SK-N-SH (cell line): Measurements from ENCODE around the gene DYNLT1.
"Not testable (repeated sequence)": the region's sequence is repeated elsewhere in the genome, so short reads cannot be mapped to it uniquely, and the experiment has no call there.

Experiments
- EZH2phosphoT487 ChIP-seq: fragments of 200-600 bp; sonication (generic); IDR thresholded peaks from 2 replicates; pipeline ENCODE4 v1.6.1; 2017; ENCODE audit warnings: low read depth, mixed run types, mild to moderate bottlenecking, antibody characterized with exemption, moderate library complexity, borderline replicate concordance
- TF ChIP-seq, protein P1 (sequence below): IDR thresholded peaks from 2 replicates; pipeline ENCODE4 v1.4.0; 2012; ENCODE audit warnings: low read depth, borderline replicate concordance
- TF ChIP-seq, protein P2 (sequence below): IDR thresholded peaks from 2 replicates; pipeline ENCODE4 v1.6.1; 2012; ENCODE audit warnings: mild to moderate bottlenecking, low read depth, low read length, moderate library complexity
- TF ChIP-seq, protein P3 (sequence below): fragments of 200-600 bp; sonication (generic); IDR thresholded peaks from 2 replicates; pipeline ENCODE4 v1.6.1; 2017; ENCODE audit warnings: antibody characterized with exemption, mild to moderate bottlenecking, moderate library complexity

DNA sequence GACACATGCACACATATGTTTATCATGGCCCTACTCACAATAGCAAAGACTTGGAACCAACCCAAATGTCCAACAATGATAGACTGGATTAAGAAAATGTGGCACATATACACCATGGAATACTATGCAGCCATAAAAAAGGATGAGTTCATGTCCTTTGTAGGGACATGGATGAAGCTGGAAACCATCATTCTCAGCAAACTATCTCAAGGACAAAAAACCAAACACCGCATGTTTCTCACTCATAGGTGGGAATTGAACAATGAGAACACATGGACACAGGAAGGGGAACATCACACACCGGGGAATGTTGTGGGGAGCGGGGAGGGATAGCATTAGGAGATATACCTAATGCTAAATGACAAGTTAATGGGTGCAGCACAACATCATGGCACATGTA lies 32.6 kb upstream of the DYNLT1 start:
- TF ChIP-seq, protein P1, sequence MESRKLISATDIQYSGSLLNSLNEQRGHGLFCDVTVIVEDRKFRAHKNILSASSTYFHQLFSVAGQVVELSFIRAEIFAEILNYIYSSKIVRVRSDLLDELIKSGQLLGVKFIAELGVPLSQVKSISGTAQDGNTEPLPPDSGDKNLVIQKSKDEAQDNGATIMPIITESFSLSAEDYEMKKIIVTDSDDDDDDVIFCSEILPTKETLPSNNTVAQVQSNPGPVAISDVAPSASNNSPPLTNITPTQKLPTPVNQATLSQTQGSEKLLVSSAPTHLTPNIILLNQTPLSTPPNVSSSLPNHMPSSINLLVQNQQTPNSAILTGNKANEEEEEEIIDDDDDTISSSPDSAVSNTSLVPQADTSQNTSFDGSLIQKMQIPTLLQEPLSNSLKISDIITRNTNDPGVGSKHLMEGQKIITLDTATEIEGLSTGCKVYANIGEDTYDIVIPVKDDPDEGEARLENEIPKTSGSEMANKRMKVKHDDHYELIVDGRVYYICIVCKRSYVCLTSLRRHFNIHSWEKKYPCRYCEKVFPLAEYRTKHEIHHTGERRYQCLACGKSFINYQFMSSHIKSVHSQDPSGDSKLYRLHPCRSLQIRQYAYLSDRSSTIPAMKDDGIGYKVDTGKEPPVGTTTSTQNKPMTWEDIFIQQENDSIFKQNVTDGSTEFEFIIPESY, result not testable (repeated sequence)
- not testable (repeated sequence) for TF ChIP-seq EZH2phosphoT487
- TF ChIP-seq, protein P2, sequence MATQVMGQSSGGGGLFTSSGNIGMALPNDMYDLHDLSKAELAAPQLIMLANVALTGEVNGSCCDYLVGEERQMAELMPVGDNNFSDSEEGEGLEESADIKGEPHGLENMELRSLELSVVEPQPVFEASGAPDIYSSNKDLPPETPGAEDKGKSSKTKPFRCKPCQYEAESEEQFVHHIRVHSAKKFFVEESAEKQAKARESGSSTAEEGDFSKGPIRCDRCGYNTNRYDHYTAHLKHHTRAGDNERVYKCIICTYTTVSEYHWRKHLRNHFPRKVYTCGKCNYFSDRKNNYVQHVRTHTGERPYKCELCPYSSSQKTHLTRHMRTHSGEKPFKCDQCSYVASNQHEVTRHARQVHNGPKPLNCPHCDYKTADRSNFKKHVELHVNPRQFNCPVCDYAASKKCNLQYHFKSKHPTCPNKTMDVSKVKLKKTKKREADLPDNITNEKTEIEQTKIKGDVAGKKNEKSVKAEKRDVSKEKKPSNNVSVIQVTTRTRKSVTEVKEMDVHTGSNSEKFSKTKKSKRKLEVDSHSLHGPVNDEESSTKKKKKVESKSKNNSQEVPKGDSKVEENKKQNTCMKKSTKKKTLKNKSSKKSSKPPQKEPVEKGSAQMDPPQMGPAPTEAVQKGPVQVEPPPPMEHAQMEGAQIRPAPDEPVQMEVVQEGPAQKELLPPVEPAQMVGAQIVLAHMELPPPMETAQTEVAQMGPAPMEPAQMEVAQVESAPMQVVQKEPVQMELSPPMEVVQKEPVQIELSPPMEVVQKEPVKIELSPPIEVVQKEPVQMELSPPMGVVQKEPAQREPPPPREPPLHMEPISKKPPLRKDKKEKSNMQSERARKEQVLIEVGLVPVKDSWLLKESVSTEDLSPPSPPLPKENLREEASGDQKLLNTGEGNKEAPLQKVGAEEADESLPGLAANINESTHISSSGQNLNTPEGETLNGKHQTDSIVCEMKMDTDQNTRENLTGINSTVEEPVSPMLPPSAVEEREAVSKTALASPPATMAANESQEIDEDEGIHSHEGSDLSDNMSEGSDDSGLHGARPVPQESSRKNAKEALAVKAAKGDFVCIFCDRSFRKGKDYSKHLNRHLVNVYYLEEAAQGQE, result not testable (repeated sequence)
- TF ChIP-seq, protein P3, sequence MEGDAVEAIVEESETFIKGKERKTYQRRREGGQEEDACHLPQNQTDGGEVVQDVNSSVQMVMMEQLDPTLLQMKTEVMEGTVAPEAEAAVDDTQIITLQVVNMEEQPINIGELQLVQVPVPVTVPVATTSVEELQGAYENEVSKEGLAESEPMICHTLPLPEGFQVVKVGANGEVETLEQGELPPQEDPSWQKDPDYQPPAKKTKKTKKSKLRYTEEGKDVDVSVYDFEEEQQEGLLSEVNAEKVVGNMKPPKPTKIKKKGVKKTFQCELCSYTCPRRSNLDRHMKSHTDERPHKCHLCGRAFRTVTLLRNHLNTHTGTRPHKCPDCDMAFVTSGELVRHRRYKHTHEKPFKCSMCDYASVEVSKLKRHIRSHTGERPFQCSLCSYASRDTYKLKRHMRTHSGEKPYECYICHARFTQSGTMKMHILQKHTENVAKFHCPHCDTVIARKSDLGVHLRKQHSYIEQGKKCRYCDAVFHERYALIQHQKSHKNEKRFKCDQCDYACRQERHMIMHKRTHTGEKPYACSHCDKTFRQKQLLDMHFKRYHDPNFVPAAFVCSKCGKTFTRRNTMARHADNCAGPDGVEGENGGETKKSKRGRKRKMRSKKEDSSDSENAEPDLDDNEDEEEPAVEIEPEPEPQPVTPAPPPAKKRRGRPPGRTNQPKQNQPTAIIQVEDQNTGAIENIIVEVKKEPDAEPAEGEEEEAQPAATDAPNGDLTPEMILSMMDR, result not testable (repeated sequence)
